ENCODE data around the gene FHIT.

GRCh38 chr3:59839283-59839682, 1412.0 kb downstream of the FHIT start:
- TF ChIP-seq CTCF (IDR thresholded peaks at IDR 0.05) (no peak), POLR2A (IDR thresholded peaks at IDR 0.05) (no peak)
